HG03457 (cell line): ENCODE measurements around the gene DDTL.
"Not testable (repeated sequence)": the region's sequence is repeated elsewhere in the genome, so short reads cannot be mapped to it uniquely, and the experiment has no call there.

Experiments used
- ATAC-seq: cut with Tn5 transposase; IDR thresholded peaks from one replicate; pipeline ENCODE4 v1.9.1; 2021; ENCODE audit warnings: moderate number of reproducible peaks; ENCODE audit not compliant: unreplicated experiment

Gene DDTL

GRCh38 chr22:23966568-23966967 lies at the start of gene DDTL:
Gene DDTL, plus strand, starts transcription at chr22:23966888. Its CDS starts 27 bp downstream, at chr22:23966915.
- ATAC-seq: peak; percentile 81

DNA sequence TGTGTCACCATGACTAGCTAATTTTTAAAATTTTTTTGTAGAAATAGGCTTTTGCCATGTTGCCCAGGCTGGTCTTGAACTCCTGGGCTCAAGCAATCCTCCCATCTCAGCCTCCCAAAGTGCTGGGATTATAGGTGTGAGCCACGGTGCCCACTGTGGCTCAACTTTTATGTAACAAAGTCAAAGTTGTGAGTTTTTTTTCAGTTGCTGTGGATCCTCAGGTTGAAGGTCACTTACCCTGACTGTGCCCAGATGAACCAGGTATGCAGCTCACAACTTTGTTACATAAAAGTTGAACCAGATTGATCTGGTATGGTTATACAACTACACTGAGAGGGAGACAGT lies 46.4 kb upstream of the DDTL start:
- ATAC-seq: not testable (repeated sequence)

- not testable (repeated sequence) for ATAC-seq
Observed at GRCh38 chr22:23921586-23922201, 45.0 kb upstream of the DDTL start.

GRCh38 chr22:23922921-23923320 lies 43.8 kb upstream of the DDTL start:
- ATAC-seq: no peak

GRCh38 chr22:23925020-23925606 lies 41.6 kb upstream of the DDTL start:
- ATAC-seq: no peak

GRCh38 chr22:23926561-23926960 lies 40.1 kb upstream of the DDTL start:
- no peak for ATAC-seq

- ATAC-seq: no peak
Observed at GRCh38 chr22:23938328-23939016, 28.2 kb upstream of the DDTL start.

DNA sequence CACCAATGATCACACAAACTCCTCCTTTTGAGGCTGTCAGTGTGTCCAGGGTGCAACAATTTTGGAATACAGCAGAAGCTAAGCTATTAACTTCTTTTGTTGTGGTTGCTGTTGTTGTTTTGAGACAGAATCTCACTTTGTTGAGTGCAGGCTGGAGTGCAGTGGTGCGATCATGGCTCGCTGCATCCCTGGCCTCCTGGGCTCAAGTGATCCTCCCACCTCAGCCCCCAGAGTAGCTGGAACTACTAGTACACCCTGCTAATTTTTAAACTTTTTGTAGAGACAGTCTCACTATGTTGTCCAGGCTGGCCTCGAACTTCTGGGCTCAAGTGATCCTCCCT lies 27.7 kb upstream of the DDTL start:
- ATAC-seq: no peak

GRCh38 chr22:23940166-23940565 lies 26.5 kb upstream of the DDTL start:
- not testable (repeated sequence) for ATAC-seq

GRCh38 chr22:23947391-23947790 lies 19.3 kb upstream of the DDTL start:
- not testable (repeated sequence) for ATAC-seq

- not testable (repeated sequence) for ATAC-seq
Observed at GRCh38 chr22:23949764-23950163, 16.9 kb upstream of the DDTL start.

- not testable (repeated sequence) for ATAC-seq
Observed at GRCh38 chr22:23951383-23951782, 15.3 kb upstream of the DDTL start.

GRCh38 chr22:23952794-23953405 lies 13.8 kb upstream of the DDTL start:
- ATAC-seq: not testable (repeated sequence)

GRCh38 chr22:23953485-23953884 lies 13.2 kb upstream of the DDTL start:
- not testable (repeated sequence) for ATAC-seq

DNA sequence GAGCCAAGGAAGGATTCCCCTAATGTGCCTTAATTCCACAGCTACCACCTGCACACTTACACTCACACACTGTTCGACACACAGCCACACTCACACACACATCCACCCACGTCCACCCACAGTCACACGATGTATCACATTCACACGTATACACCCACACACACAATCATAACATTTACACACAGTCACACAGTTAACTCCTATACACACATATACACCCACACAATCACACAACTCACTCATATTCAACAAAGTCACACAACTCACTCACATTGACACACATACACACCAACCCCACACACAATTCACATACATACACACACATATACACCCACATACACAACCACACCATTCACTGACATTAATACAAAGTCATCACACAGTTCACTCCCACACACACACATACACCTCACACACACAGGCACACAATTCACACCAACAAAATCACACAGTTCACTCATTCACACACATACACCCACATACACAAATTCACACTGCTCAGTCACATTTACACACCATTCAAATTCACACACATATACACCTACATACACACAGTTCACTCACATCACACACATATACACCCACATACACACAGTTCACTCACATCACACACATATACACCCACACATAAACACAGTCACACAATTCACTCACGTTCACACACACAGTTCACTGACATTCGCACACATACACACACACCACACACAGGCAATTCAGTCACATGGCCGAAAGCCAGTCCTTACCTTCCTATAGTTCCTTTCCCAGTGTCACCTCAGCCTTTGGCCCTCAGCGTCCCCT lies 12.3 kb upstream of the DDTL start:
- not testable (repeated sequence) for ATAC-seq

DNA sequence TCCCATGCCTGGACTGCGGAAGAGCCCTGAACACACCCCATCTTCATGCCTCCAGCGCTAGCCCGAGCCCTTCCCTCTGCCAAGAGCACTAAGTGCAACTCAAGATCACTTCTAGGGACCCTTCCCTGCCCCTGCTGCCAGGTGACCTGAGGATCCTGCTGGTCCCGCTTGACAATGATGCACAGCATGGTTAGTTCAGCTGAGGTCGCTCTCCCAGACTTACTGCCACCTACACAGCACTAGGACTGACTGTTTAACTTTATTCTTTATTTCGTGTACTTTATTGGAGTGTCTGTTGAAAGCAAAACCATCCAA lies 11.7 kb upstream of the DDTL start:
- not testable (repeated sequence) for ATAC-seq

DNA sequence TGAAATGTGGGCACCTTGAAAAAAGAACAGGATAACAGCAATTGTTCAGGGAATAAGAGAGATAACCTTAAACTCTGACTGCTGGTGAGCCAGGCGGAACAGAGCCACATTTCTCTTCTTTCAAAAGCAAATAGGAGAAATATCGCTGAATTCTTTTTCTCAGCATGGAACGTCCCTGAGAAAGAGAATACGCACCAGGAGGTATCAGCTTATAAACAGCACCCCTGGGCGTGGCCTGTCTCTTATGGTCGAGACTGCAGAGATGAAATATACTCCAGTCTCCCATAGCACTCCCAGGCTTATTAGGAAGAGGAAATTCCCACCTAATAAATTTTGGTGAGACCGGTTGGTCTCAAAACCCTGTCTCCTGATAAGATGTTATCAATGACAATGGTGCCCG lies 10.8 kb upstream of the DDTL start:
- ATAC-seq: not testable (repeated sequence)

DNA sequence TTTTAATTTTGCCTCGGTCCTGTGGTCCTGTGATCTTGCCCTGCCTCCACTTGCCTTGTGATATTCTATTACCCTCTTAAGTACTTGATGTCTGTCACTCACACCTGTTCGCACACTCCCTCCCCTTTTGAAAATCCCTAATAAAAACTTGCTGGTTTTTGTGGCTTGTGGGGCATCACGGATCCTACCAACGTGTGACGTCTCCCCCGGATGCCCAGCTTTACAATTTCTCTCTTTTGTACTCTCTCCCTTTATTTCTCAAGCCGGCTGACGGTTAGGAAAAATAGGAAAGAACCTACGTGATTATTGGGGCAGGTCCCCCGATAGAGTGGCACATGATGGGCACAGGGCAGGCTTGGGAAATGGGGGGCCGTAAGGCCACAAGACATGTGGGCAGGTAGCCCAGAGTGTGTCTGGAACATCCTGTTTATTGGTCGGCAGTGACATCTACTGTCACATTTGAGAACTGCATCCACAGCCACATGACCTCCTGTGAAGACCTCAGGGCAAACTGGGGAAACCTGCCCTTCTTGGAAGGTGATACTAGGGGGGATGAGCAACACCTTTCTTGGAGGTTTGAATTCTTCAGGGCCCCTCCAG lies 10.3 kb upstream of the DDTL start:
- not testable (repeated sequence) for ATAC-seq

- ATAC-seq: not testable (repeated sequence)
Observed at GRCh38 chr22:23961084-23961771, 5.5 kb upstream of the DDTL start, which contains the start of gene GSTT2B. Gene GSTT2B, minus strand, starts transcription at chr22:23961195. Its CDS starts 64 bp downstream, at chr22:23961131.

GRCh38 chr22:23966094-23966493 lies 594 bp upstream of the DDTL start:
- ATAC-seq: peak; percentile 11
